Inflammatory macrophage (primary cell): ENCODE measurements around the gene LIMD2.

Experiments used
- DNase-seq, 2 donors: peaks; one replicate each; pipeline ENCODE4 v3.0.0-alpha.2; 2020 to 2022

Gene LIMD2

GRCh38 chr17:63680700-63681099 lies 19.2 kb downstream of the LIMD2 start:
- DNase-seq: no peak

GRCh38 chr17:63679214-63679613 lies 20.7 kb downstream of the LIMD2 start:
- no peak for DNase-seq

GRCh38 chr17:63676584-63676983 lies 23.3 kb downstream of the LIMD2 start:
- DNase-seq: no peak

- peak in 1 of 2 donors; percentile 38 for DNase-seq
These were observed 24.0 kb downstream of the LIMD2 start for GRCh38 chr17:63675607-63676546.

GRCh38 chr17:63675231-63675606 lies 24.7 kb downstream of the LIMD2 start:
- DNase-seq: peak; percentile 35 to 44

GRCh38 chr17:63672856-63673255 lies 27.1 kb downstream of the LIMD2 start:
- DNase-seq: no peak

- peak; percentile 88 to 91 for DNase-seq
These were observed 34.3 kb downstream of the LIMD2 start for GRCh38 chr17:63665527-63666214.

GRCh38 chr17:63659850-63660249 lies 40.1 kb downstream of the LIMD2 start:
- DNase-seq: no peak

GRCh38 chr17:63658366-63658765 lies 41.6 kb downstream of the LIMD2 start:
- DNase-seq: no peak

GRCh38 chr17:63657786-63658185 lies 42.1 kb downstream of the LIMD2 start:
- DNase-seq: no peak

GRCh38 chr17:63653050-63653449 lies 46.9 kb downstream of the LIMD2 start:
- no peak for DNase-seq

GRCh38 chr17:63652106-63652505 lies 47.8 kb downstream of the LIMD2 start:
- DNase-seq: no peak

- peak; percentile 62 to 74 for DNase-seq
These were observed 50.1 kb downstream of the LIMD2 start for GRCh38 chr17:63649813-63650212.

GRCh38 chr17:63647936-63648335 lies 52.0 kb downstream of the LIMD2 start:
- no peak for DNase-seq

- no peak for DNase-seq
These were observed 52.7 kb downstream of the LIMD2 start for GRCh38 chr17:63647065-63647725.

GRCh38 chr17:63646488-63646806 lies 53.5 kb downstream of the LIMD2 start:
- DNase-seq: peak; percentile 73 to 89
